Naive B cell (primary cell): ENCODE results near the gene CTNNA1. TPM values are rescaled to one million over a fixed set of nuclear protein-coding genes. Genes with fewer than 3 reads are reported as not detected.
"Not testable (repeated sequence)": the region's sequence is repeated elsewhere in the genome, so short reads cannot be mapped to it uniquely, and the experiment has no call there.

Experiments used
- ATAC-seq, 2 donors: fragments of 150-1000 bp; cut with Tn5 transposase; 2 replicates each; pipeline ENCODE4 v1.10.0; 2021; ENCODE audit warnings: low read depth in 2 of 2, mild to moderate bottlenecking in 2 of 2, moderate library complexity in 2 of 2
- DNase-seq: peaks from one replicate; pipeline ENCODE4 v3.0.0; 2022
- H3K27ac Mint-ChIP-seq, 6 donors: one replicate each; pipeline ENCODE4 v1.8.0; 2020 to 2022; ENCODE audit warnings: mild to moderate bottlenecking in 6 of 6, mixed read lengths in 6 of 6, moderate library complexity in 5 of 6, inconsistent platforms in 2 of 6
- H3K27me3 Mint-ChIP-seq, 3 donors: one replicate each; pipeline ENCODE4 v1.8.0; 2021 to 2022; ENCODE audit warnings: mixed read lengths in 3 of 3, mild to moderate bottlenecking in 1 of 3
- H3K36me3 Mint-ChIP-seq, 2 donors: one replicate each; pipeline ENCODE4 v1.8.0; 2020 to 2022; ENCODE audit warnings: mixed read lengths in 2 of 2, inconsistent platforms in 1 of 2, mild to moderate bottlenecking in 1 of 2
- H3K4me1 Mint-ChIP-seq, 3 donors: one replicate each; pipeline ENCODE4 v1.8.0; 2020 to 2022; ENCODE audit warnings: mixed read lengths in 3 of 3, inconsistent platforms in 1 of 3, mild to moderate bottlenecking in 1 of 3, moderate library complexity in 1 of 3
- H3K4me3 Mint-ChIP-seq, 8 donors: one replicate each; pipeline ENCODE4 v1.8.0; 2020 to 2022; ENCODE audit warnings: mild to moderate bottlenecking in 8 of 8, mixed read lengths in 8 of 8, moderate library complexity in 8 of 8, inconsistent platforms in 2 of 8
- H3K9me3 Mint-ChIP-seq, 7 donors: one replicate each; pipeline ENCODE4 v1.8.0; 2020 to 2022; ENCODE audit warnings: mixed read lengths in 7 of 7, mild to moderate bottlenecking in 5 of 7, inconsistent platforms in 2 of 7, moderate library complexity in 1 of 7
- polyA plus RNA-seq, 6 donors: library from polyadenylated mRNA; unstranded; fragments of 300-500 nt; fragmentation: Illumina TruSeq; gene quantifications; one replicate each; pipeline ENCODE4 v1.2.3, GENCODE V29; 2021; ENCODE audit warnings: low read depth in 6 of 6

CTNNA1 gene
- polyA plus RNA-seq, 6 donors from 2014 or later = 18.8 to 25.8 (median 23.7) TPM

DNA sequence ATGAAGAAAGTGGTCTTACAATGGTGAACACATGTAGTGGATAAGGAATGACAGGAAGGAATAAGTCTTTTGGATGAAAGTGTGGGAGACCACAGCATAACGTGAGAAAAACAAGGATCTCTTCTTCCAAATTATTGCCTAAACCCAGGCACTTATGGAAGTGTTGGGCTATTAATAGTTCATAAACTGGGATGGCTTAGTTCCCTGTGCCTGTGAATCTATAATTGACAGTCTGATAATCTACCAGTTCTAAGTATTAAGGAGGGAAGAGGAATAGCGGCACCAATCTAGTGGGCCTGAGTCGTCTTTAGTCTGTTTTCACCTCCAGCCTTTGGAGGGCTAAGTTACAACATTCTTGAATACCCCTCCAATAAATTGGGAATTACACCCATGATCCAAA lies 161.1 kb downstream of the CTNNA1 start:
- Mint-ChIP-seq H3K27ac (no peak overlapping the region), H3K4me1 (peaks cover 0 to 8% (median 7%) of the 10 kb centered on the region in 3 donors), H3K36me3 (peaks cover 6 to 20% of the 10 kb centered on the region in 2 donors), H3K27me3 (no peaks in the 10 kb centered on the region), H3K9me3 (peaks cover 0 to 2% (median 0%) of the 10 kb centered on the region in 7 donors), H3K4me3 (no peak overlapping the region)
- DNase-seq (no peak), ATAC-seq (no peak)

GRCh38 chr5:138918686-138919085 lies 165.5 kb downstream of the CTNNA1 start:
- H3K27me3 Mint-ChIP-seq = no peaks in the 10 kb centered on the region
- no peaks in the 10 kb centered on the region for H3K9me3 Mint-ChIP-seq
- peaks cover 0 to 5% of the 10 kb centered on the region in 2 donors for H3K36me3 Mint-ChIP-seq
- peaks cover 0 to 7% (median 4%) of the 10 kb centered on the region in 3 donors for H3K4me1 Mint-ChIP-seq
- DNase-seq (no peak), ATAC-seq (no peak)
- H3K27ac Mint-ChIP-seq = no peak overlapping the region
- no peak overlapping the region for H3K4me3 Mint-ChIP-seq

- H3K27me3 Mint-ChIP-seq = no peaks in the 10 kb centered on the region
- H3K36me3 Mint-ChIP-seq = peaks cover 0 to 3% of the 10 kb centered on the region in 2 donors
- ATAC-seq = no peak
- no peaks in the 10 kb centered on the region for H3K9me3 Mint-ChIP-seq
- peak overlapping the region in 1 of 6 donors; percentile 28 for H3K27ac Mint-ChIP-seq
- H3K4me1 Mint-ChIP-seq = peaks cover 0 to 5% (median 2%) of the 10 kb centered on the region in 3 donors
- no peak overlapping the region for H3K4me3 Mint-ChIP-seq
- no peak for DNase-seq
These were observed 167.0 kb downstream of the CTNNA1 start for GRCh38 chr5:138920181-138920580.

- H3K27ac Mint-ChIP-seq = peak overlapping the region in 1 of 6 donors; percentile 40
- not testable (repeated sequence) for H3K4me3 Mint-ChIP-seq, H3K27me3 Mint-ChIP-seq, H3K9me3 Mint-ChIP-seq, H3K36me3 Mint-ChIP-seq, ATAC-seq, H3K4me1 Mint-ChIP-seq, DNase-seq
These were observed 168.1 kb downstream of the CTNNA1 start for GRCh38 chr5:138921362-138921761.

- peak overlapping the region in 2 of 6 donors; percentile 38 to 59 for H3K27ac Mint-ChIP-seq
These were observed 169.3 kb downstream of the CTNNA1 start for GRCh38 chr5:138922494-138922893.

GRCh38 chr5:138925090-138925635 lies 171.9 kb downstream of the CTNNA1 start:
- H3K27me3 Mint-ChIP-seq = no peaks in the 10 kb centered on the region
- ATAC-seq (no peak), DNase-seq (no peak)
- H3K27ac Mint-ChIP-seq = no peak overlapping the region
- H3K36me3 Mint-ChIP-seq = peaks cover 14 to 21% of the 10 kb centered on the region in 2 donors
- H3K9me3 Mint-ChIP-seq = no peaks in the 10 kb centered on the region
- no peak overlapping the region for H3K4me3 Mint-ChIP-seq
- peaks cover 0 to 5% (median 0%) of the 10 kb centered on the region in 3 donors for H3K4me1 Mint-ChIP-seq

More at GRCh38 chr5:138922494-138922893, 169.3 kb downstream of the CTNNA1 start:
- ATAC-seq = no peak
- no peaks in the 10 kb centered on the region for H3K27me3 Mint-ChIP-seq
- H3K9me3 Mint-ChIP-seq = no peaks in the 10 kb centered on the region
- no peak overlapping the region for H3K4me3 Mint-ChIP-seq
- no peak for DNase-seq
- H3K4me1 Mint-ChIP-seq = peaks cover 0 to 5% (median 0%) of the 10 kb centered on the region in 3 donors
- H3K36me3 Mint-ChIP-seq = peaks cover 9 to 14% of the 10 kb centered on the region in 2 donors

DNA sequence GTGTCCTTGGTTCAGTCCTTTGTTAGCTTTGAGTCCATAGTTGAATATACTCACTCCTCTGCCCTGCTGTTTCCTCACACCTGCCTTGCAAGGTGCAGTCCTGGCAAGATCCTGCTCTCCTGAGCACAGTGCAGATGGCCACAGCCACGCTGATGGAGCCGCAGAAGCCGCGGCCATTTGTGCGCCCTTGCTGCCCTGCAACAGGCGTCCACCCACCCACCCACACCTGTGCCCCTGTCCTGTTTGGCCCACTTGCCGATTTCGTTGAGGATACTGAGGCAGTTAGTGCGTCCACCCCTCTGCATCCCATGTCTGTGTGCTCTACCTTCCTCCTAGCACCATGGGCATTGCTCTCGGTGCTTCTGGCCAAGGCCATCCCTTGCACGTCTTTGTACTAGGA lies 173.0 kb downstream of the CTNNA1 start:
- Mint-ChIP-seq H3K27me3 (no peaks in the 10 kb centered on the region), H3K4me1 (peaks cover 0 to 5% (median 0%) of the 10 kb centered on the region in 3 donors), H3K4me3 (no peak overlapping the region), H3K27ac (peak overlapping the region in 1 of 6 donors; percentile 63), H3K9me3 (no peaks in the 10 kb centered on the region), H3K36me3 (peaks cover 22 to 31% of the 10 kb centered on the region in 2 donors)
- no peak for DNase-seq
- no peak for ATAC-seq

GRCh38 chr5:138926688-138927448 lies 173.6 kb downstream of the CTNNA1 start:
- Mint-ChIP-seq H3K27ac (peak overlapping the region in 3 of 6 donors; percentile 43 to 83 (median 78)), H3K4me1 (peaks cover 0 to 5% (median 0%) of the 10 kb centered on the region in 3 donors), H3K27me3 (no peaks in the 10 kb centered on the region), H3K36me3 (peaks cover 28 to 36% of the 10 kb centered on the region in 2 donors), H3K9me3 (no peaks in the 10 kb centered on the region), H3K4me3 (peak overlapping the region in 1 of 8 donors; percentile 7)
- ATAC-seq (no peak), DNase-seq (no peak)

DNA sequence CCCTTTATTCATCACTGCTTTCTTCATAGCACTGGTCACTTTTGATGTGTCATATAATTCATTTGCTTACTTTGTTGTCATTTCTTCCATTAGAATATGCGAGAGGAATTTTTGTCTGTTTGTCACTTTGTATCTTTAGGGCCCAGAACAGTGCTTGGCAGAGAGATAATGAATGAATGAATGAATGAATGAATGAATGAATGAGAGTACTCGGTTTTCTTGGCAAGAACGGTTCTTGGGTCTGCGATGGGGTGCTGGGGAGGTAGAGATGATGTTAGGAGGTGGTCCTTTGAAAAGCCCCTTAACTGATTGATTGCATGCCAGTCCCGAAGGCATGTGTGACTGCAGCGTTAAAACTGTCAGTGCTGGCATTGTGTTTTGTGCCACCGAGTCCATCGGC lies 174.3 kb downstream of the CTNNA1 start:
- H3K27me3 Mint-ChIP-seq = no peaks in the 10 kb centered on the region
- DNase-seq (no peak), ATAC-seq (no peak)
- H3K9me3 Mint-ChIP-seq = no peaks in the 10 kb centered on the region
- H3K27ac Mint-ChIP-seq = peak overlapping the region in 2 of 6 donors; percentile 49 to 59
- no peak overlapping the region for H3K4me3 Mint-ChIP-seq
- peaks cover 0 to 5% (median 0%) of the 10 kb centered on the region in 3 donors for H3K4me1 Mint-ChIP-seq
- peaks cover 32 to 40% of the 10 kb centered on the region in 2 donors for H3K36me3 Mint-ChIP-seq

- DNase-seq (no peak), ATAC-seq (no peak)
- Mint-ChIP-seq H3K27me3 (no peaks in the 10 kb centered on the region), H3K27ac (peak overlapping the region in 1 of 6 donors; percentile 47), H3K9me3 (no peaks in the 10 kb centered on the region), H3K4me3 (no peak overlapping the region), H3K36me3 (peaks cover 35 to 44% of the 10 kb centered on the region in 2 donors), H3K4me1 (peaks cover 0 to 5% (median 0%) of the 10 kb centered on the region in 3 donors)
These were observed 174.8 kb downstream of the CTNNA1 start for GRCh38 chr5:138927979-138928378.

DNA sequence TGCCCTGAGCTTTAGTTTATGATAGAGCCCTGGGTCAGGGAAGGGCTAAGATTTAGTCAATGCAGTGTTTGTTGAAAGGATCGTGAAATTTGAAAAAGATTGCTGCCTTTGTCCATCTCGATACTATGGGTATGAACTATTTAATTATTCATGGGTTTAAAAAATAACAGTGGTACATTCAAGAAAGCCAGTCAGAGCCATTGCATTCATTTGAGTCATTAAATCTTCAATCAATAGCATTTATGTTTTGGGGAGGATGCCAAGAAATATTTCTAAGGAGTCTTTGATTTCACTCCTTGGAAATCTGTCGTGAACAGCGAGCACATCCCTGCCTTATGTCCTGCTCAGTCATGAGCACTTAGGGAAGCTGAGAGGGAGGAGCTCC lies 176.3 kb downstream of the CTNNA1 start:
- no peak overlapping the region for H3K27ac Mint-ChIP-seq
- H3K27me3 Mint-ChIP-seq = no peaks in the 10 kb centered on the region
- H3K9me3 Mint-ChIP-seq = no peaks in the 10 kb centered on the region
- H3K36me3 Mint-ChIP-seq = peaks cover 42 to 49% of the 10 kb centered on the region in 2 donors
- DNase-seq (no peak), ATAC-seq (no peak)
- no peak overlapping the region for H3K4me3 Mint-ChIP-seq
- peaks cover 0 to 5% (median 0%) of the 10 kb centered on the region in 3 donors for H3K4me1 Mint-ChIP-seq

DNA sequence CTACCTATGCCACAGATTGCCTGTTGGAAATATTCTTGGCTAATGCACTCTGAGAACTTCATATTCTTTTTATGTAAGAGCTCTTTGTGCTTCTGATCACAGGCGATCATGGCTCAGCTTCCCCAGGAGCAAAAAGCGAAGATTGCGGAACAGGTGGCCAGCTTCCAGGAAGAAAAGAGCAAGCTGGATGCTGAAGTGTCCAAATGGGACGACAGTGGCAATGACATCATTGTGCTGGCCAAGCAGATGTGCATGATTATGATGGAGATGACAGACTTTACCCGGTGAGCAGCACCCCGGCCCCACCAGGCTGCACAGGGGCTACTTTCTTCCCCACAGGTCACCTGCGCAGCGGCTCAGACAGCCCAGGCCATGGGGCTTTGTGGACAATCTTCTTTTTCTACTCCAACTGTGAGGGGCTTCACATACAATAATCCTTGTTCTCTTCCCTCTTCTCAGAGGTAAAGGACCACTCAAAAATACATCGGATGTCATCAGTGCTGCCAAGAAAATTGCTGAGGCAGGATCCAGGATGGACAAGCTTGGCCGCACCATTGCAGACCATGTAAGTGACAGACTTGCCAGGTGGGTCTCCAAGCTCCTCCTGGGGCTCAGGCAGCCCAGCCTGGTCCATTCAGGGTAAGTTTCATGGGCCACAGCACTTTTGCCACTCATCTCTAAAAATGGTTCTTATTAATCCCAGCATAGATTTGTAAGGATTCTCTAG lies 177.3 kb downstream of the CTNNA1 start:
- Mint-ChIP-seq H3K9me3 (no peaks in the 10 kb centered on the region), H3K27me3 (no peaks in the 10 kb centered on the region), H3K27ac (peak overlapping the region in 1 of 6 donors; percentile 65), H3K4me3 (no peak overlapping the region), H3K4me1 (peaks cover 0 to 5% (median 0%) of the 10 kb centered on the region in 3 donors), H3K36me3 (peaks cover 42 to 52% of the 10 kb centered on the region in 2 donors)
- no peak for ATAC-seq
- DNase-seq = no peak

- ATAC-seq = no peak
- Mint-ChIP-seq H3K27me3 (no peaks in the 10 kb centered on the region), H3K4me1 (no peaks in the 10 kb centered on the region), H3K9me3 (no peaks in the 10 kb centered on the region), H3K4me3 (no peak overlapping the region), H3K27ac (no peak overlapping the region), H3K36me3 (peaks cover 28 to 45% of the 10 kb centered on the region in 2 donors)
- DNase-seq = no peak
These were observed 179.1 kb downstream of the CTNNA1 start for GRCh38 chr5:138932171-138932810.
